ENCODE data around the gene CRACR2A. TPM values are rescaled to one million over a fixed set of nuclear protein-coding genes. Genes with fewer than 3 reads are reported as not detected.

CRACR2A gene
- total RNA-seq, 2 donors from 2014 or later: 50.3 to 54.8 TPM

DNA sequence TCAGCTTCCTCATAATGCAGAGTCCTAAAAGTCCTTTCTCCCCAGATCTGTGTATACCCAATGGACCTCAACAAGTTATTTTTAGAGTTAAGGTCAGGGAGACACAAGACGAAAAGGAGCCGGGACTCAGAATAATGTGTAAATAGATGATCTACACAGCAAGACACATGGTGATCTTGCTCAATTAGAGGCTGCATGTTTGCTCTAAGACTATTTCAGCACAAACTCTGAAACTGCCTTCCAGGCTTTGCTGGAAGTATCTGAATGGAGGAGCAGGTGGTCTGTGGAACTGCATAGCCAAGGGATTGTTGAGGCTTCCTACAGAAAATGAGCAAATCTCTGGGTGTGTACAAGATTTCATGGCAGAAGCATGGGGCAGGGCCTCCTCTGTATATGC lies 80.8 kb downstream of the CRACR2A start:
- Histone ChIP-seq H3K27ac (no peak overlapping the region), H3K36me3 (no peaks in the 10 kb centered on the region), H3K4me3 (no peak overlapping the region), H3K9ac (ENCODE audit: low read depth in 2 of 2, low read length in 2 of 2) (no peak overlapping the region), H3K9me3 (no peaks in the 10 kb centered on the region), H3K4me1 (no peaks in the 10 kb centered on the region), H3K27me3 (no peaks in the 10 kb centered on the region)
- no peak for DNase-seq
- intact Hi-C loops (cut with DNase I): no loop called here
- TF ChIP-seq, protein P1, sequence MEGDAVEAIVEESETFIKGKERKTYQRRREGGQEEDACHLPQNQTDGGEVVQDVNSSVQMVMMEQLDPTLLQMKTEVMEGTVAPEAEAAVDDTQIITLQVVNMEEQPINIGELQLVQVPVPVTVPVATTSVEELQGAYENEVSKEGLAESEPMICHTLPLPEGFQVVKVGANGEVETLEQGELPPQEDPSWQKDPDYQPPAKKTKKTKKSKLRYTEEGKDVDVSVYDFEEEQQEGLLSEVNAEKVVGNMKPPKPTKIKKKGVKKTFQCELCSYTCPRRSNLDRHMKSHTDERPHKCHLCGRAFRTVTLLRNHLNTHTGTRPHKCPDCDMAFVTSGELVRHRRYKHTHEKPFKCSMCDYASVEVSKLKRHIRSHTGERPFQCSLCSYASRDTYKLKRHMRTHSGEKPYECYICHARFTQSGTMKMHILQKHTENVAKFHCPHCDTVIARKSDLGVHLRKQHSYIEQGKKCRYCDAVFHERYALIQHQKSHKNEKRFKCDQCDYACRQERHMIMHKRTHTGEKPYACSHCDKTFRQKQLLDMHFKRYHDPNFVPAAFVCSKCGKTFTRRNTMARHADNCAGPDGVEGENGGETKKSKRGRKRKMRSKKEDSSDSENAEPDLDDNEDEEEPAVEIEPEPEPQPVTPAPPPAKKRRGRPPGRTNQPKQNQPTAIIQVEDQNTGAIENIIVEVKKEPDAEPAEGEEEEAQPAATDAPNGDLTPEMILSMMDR (IDR thresholded peaks at IDR 0.05): no peak

DNA sequence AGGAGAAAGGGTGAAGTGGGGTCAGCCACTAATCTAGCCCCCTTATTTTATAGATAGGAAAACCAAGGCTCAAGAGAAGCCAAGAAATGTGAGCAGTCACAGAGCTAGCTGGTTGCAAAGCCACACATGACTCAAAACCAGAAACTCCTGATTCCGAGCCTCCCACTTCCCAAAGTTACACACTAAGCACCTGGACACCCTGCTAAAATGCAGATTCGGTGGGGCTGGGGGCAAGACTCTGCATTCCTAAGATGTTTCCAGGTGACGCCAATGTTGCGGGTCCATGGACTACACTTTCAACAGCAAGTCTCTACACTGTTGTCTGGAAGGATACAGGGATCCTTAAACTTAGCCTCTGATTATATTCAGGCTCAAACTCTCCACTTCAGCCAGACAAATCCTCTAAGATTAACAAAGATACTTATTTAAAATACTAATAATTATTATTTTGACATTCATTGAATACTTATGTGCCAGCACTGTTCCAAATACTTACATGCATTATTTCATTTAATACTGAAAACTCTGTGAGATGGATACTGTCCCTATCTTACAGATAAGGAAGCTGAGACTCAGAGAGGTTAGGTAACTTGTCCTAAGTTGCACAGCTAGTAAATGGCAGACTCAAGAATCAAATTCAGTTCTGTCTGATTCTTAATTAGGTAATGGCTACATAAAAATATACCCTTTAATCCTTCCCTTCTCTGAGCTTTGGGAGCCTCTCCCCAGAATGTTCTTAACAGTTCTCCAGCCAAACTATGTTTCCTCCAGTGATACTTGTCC lies 81.4 kb downstream of the CRACR2A start:
- no peaks in the 10 kb centered on the region for H3K27me3 ChIP-seq
- TF ChIP-seq, protein P1 (IDR thresholded peaks at IDR 0.05): no peak
- no peaks in the 10 kb centered on the region for H3K4me1 ChIP-seq
- H3K4me3 ChIP-seq: no peak overlapping the region
- no peaks in the 10 kb centered on the region for H3K36me3 ChIP-seq
- H3K9me3 ChIP-seq: no peaks in the 10 kb centered on the region
- intact Hi-C loops (cut with DNase I): no loop called here
- no peak overlapping the region for H3K9ac ChIP-seq (ENCODE audit: low read depth in 2 of 2, low read length in 2 of 2)
- no peak overlapping the region for H3K27ac ChIP-seq
- DNase-seq: no peak

DNA sequence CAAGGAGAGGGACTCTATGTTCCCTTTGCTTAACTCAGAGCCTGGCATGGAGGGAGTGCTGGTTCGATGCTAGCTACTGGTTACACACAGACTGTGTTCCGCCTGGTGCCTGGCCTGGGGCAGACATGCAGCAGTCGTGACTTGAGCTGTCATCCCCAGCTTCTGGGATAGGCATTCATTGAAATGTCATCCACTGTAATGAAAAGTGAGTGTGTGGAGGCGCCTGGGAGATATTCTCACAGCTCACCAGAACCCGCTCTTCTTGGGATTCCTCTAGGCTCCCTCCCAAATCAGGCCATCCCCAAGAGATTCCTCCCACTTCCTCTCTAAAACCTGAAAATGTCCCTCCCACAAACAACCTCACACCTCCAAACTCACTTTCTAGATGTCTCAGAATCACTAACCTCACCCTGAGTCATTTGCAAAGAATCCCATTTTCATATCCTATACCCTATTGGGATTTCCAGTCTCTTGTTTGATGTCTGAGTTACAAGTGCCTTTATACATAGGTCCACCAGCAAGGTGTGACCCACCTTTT lies 82.8 kb downstream of the CRACR2A start:
- Histone ChIP-seq H3K27ac (no peak overlapping the region), H3K9ac (ENCODE audit: low read depth in 2 of 2, low read length in 2 of 2) (no peak overlapping the region), H3K36me3 (no peaks in the 10 kb centered on the region), H3K4me1 (no peaks in the 10 kb centered on the region), H3K27me3 (no peaks in the 10 kb centered on the region), H3K9me3 (no peaks in the 10 kb centered on the region), H3K4me3 (no peak overlapping the region)
- TF ChIP-seq, protein P1 (IDR thresholded peaks at IDR 0.05): no peak
- intact Hi-C loops (cut with DNase I): no loop called here
- no peak for DNase-seq

DNA sequence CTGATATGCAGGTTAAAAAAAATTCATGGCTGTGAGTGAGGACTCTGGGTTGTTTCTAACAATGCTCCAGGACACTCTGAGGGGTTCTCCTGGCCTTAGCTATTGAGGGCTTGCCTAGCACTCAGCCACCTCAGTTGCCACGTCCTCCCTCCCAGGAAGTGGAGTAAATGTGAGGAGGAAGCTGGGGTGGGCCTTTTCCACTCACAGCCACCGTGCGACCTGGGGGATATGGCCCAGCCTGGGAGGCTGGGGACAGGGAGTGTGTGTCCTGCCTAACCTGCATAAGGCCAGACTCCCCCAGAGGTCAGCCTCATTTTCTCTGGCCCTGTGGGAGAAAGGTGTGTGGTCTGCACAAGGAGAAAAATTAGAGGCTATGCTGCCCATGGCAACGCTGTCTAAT lies 83.3 kb downstream of the CRACR2A start:
- Histone ChIP-seq H3K9ac (ENCODE audit: low read depth in 2 of 2, low read length in 2 of 2) (no peak overlapping the region), H3K27ac (no peak overlapping the region), H3K4me1 (no peaks in the 10 kb centered on the region), H3K4me3 (no peak overlapping the region), H3K27me3 (no peaks in the 10 kb centered on the region), H3K9me3 (no peaks in the 10 kb centered on the region), H3K36me3 (no peaks in the 10 kb centered on the region)
- intact Hi-C loops (cut with DNase I): no loop called here
- DNase-seq: no peak
- TF ChIP-seq, protein P1 (IDR thresholded peaks at IDR 0.05): no peak

DNA sequence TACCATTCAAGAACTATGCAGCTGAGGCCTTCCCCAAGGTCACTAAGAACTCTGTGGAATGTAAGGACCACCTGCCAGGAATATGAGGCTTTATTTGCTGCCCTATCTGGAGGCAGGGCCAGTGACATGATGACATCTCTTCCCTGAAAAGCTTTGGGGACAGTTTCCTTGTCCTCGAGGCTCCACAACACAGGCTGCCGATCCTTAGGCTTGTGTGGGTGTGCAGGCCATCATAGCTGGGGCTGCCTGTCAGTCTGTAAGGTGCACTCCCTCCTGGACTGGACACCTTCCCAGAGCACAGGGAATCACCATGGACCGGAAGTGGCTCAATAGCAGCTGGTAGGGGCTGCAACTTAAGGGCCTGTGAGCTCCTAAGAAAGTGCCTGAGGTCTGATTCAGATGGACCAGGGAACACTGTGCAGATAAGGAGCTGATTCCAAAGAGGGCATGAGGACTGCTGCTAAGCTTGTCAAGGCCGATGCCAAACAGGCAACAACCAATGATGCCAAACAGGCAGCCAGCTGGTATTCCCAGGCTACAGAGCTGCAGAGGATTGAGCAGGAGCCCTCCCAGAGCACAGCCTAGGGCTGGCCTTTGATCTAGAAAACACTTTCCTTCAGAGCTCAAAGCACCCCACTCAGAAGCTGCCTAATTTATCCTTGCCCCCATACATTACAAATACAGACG lies 84.3 kb downstream of the CRACR2A start:
- no peak for DNase-seq
- Histone ChIP-seq H3K36me3 (no peaks in the 10 kb centered on the region), H3K4me3 (no peak overlapping the region), H3K9me3 (no peaks in the 10 kb centered on the region), H3K27ac (no peak overlapping the region), H3K4me1 (no peaks in the 10 kb centered on the region), H3K9ac (ENCODE audit: low read depth in 2 of 2, low read length in 2 of 2) (no peak overlapping the region), H3K27me3 (no peaks in the 10 kb centered on the region)
- TF ChIP-seq, protein P1 (IDR thresholded peaks at IDR 0.05): no peak
- intact Hi-C loops (cut with DNase I): no loop called here

Measured in colonic mucosa (tissue), 4 donors.